Right lobe of liver (tissue), 4 donors: Measurements from ENCODE around the gene FER.

Experiments
- CTCF ChIP-seq, 4 donors: fragments of 200-600 bp in 3 of 4; fragments of 450-650 bp in 1 of 4; IDR thresholded peaks; one replicate each; pipeline versions ENCODE4 v1.5.1 to v1.8.0; 2016 to 2022; ENCODE audit warnings: antibody characterized with exemption in 4 of 4, mild to moderate bottlenecking in 2 of 4
- POLR2A ChIP-seq: fragments of 450-650 bp; IDR thresholded peaks from one replicate; pipeline ENCODE4 v1.6.1; 2017; ENCODE audit warnings: antibody characterized with exemption, mild to moderate bottlenecking
- donor health status: DM: no; HTN: no; CAD: no.
- donor health status: DM: no; HTN: no; CAD: no.
- donor health status: DM: no; HTN: yes; CAD: no.

DNA sequence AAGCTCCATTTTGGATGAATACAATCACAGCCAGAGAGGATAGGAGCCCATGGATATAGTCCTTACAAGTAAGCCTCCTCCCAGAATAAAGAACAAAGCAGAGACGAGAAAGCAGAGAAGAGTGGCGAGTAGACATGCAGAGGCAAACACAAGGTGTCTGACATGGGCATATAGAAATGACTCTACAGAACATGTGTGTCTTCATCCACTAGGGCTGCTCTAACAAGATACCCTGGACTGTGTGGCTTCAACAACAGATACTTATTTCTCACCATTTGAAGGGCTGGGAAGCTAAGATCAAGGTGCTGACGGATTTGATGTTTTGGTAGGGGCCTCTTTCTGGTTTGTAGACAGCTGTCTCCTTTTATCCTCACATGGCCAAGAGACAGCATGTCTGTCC, 32.3 kb upstream of the FER start:
- TF ChIP-seq POLR2A (no peak), CTCF (IDR thresholded peaks at IDR 0.05) (no peak)
